Medulla oblongata (tissue), 1 donor: ENCODE measurements around the gene SPINK6.

Experiments used
- DNase-seq: peaks from one replicate; pipeline ENCODE4 v3.0.0-alpha.2; 2015; ENCODE audit errors: extremely low spot score

Gene SPINK6, protein sequence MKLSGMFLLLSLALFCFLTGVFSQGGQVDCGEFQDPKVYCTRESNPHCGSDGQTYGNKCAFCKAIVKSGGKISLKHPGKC

DNA sequence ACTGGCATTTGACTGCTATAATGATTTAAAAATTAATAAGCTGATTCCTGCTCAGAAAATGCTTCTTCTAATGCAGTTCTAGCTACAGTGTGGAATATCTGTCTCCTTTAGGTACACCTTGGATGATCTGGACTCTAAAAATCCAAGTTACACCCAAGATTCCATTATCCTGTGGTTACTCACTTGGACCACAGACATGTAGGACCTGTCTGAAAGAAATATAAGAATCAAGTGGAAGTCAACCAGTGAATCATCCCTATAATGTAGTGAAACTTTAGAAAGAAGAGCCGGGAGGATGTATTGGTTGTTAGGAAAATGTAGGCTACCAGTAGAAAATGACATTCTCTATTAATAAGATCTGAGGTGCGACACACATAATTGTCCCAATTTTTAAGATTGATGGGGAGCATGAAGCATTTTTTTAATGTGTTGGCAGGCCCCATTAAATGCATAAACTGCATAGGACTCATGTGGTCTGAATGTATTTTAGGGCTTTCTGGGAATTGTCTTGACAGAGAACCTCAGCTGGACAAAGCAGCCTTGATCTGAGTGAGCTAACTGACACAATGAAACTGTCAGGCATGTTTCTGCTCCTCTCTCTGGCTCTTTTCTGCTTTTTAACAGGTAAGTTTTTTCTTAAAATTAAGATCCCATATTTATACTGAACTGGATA, at the start of gene SPINK6:
SPINK6 (plus strand) TSS at position 512 of the 673 bp plus-strand sequence; CDS start at position 567, 55 bp downstream.
- DNase-seq = no peak

DNA sequence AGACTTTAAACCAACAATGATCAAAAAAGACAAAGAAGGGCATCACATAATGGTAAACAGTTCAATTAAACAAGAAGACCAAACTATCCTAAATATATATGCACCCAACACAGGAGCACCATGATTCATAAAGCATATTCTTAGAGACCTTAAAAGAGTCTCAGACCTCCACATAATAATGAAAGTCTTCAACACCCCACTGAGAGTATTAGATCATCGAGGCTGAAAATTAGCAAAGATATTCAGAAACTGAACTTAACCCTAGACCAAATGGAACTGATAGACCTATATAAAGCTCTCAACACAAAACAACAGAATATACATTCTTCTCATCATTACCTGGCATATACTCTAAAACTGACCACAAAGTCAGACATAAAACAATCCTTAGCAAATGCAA, 46.2 kb upstream of the SPINK6 start:
- DNase-seq = no peak

DNA sequence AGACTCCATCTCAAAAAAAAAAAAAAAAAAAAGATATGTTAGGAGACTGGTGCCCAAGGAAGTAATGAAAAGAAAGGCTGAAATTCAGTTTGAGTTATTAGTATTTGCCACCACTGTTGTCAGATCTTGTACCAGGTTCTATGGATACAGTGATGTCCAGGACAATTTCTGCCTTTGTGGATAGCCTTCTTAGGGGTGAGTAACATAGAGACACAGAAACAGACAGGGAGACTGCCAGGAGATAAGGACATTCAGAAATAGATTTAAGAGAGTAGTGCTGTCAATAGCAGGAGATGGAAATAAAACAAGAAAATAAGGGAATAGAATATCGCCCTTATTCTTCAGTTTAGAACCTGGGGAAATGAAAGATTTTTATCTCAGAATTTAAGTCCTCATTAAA, 40.8 kb upstream of the SPINK6 start:
- no peak for DNase-seq

DNA sequence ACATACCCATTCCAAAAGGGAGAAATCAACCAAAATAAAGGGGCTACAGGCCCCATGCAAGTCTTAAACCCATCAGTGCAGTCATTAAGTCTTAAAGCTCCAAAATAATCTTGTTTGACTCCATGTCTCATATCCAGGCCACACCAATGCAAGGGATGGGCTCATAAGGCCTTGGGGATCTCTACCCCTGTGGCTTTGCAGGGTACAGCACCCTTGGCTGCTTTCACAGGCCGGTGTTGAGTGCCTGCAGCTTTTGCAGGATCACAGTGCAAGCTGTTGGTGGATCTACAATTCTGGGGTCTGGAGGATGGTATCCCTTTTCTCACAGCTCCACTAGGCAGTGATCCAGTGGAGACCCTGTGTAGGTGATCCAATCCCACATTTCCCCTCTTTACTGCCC, 39.5 kb upstream of the SPINK6 start:
- no peak for DNase-seq

DNA sequence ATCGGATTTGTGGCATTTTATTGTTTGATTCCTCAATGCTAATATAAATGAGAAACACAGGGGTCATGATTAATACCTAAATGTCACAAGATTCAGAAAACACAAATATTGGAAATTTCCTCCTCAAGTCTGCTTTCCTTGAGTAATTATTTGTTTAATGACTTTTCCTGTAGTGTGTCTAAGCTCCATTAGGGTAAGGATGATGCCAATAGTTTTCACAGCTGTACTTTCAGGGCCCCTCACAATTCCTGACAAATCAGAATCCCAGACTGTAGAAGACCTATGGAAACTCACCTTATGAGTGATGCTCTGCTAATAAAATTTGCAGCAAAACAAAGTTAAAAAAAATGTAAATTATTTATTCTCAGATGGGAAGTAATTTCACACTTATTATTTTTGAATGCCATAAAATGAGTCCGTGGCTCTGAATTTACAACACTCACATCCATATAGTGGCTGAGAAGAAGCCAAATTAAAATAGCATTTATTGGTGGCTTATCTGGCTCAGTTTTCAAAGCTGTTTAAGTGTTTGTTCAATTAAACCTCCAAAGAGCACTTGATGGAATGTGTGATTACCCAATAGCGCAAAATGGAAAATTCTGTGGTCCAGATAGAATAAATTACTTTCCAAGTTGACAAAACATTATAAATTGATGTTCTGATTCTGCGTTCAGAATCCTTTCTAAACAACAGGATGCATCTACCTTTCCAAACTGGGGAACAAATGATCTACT, 36.1 kb upstream of the SPINK6 start:
- no peak for DNase-seq

DNA sequence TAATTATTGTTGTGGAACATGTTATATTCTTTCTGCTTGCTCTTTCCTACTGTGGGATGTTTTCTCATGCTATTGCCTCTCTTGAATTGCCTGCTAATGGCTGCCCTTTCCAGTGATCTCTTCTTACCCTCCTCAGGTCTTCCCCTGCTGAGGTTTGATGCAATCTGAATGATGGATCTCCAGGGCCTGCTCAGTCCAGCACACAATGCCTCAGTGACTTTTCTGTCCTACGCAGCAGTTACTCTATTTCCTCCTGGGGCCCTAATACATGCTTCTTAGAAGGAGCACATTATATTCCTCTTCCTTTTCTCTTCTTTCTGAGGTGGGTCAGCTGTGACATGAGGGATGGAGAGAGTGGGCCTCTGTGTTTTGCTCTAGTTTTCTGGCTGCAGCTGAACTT, 34.6 kb upstream of the SPINK6 start, which contains the start of gene SPINK14:
SPINK14 (plus strand) TSS at position 301 of the 400 bp plus-strand sequence. CDS start 1,187 bp downstream, outside the sequence.
- no peak for DNase-seq

DNA sequence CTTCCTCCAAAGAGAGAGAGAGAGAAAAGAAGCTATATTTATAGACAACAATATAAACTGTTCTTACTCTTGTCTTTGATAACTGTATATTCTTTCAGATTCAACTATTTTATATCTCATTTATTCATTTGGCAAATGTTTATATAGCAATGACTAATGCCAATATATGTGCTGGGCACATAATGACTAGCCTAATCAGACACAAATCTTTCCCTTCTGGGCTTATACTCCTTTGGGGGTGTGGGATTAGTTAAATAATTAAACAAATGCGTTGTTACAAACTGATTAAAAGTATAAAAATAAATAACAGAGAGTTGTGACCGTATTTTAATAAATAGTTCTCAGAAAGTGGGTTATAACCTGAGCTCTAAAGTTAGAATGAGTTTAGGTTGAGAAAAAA, 30.5 kb upstream of the SPINK6 start:
- no peak for DNase-seq

DNA sequence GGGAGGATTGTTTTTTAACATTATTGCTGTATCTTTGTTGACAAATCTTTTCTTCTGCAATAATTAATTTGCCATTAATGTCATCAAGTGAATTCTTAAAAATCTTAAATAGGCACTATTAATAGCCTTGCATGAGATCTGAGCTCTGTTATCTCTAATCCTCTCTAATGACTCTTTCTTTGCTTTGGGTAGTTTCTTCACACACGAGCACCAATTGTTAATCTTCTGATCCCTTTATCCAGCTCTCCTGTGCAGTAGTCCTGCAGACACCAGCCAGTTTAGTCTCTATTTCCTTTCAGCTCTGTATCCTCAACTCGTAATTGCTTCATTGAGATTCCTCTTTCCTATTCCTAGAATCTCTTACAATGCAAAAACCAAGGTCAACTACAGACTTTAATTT, 26.4 kb upstream of the SPINK6 start:
- DNase-seq = no peak

DNA sequence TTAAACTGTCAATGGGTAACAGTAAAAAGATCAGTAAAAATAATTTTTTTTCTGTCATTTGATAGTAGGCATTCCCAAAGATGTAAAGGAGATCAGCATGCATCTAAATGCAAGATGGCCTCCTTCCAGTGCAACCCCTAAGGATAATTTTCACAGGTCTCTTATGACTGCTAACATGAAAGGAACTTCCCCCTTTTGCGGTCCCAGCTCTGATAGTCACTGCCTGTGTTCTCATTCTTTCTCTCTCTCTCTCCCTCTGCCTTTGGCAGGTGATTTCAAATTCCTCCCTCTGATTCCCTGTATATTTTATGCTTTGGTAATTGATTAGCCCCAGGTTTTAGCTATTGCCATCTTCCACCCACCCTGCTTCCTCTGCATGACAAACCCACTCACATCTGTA, 25.6 kb upstream of the SPINK6 start:
- no peak for DNase-seq

DNA sequence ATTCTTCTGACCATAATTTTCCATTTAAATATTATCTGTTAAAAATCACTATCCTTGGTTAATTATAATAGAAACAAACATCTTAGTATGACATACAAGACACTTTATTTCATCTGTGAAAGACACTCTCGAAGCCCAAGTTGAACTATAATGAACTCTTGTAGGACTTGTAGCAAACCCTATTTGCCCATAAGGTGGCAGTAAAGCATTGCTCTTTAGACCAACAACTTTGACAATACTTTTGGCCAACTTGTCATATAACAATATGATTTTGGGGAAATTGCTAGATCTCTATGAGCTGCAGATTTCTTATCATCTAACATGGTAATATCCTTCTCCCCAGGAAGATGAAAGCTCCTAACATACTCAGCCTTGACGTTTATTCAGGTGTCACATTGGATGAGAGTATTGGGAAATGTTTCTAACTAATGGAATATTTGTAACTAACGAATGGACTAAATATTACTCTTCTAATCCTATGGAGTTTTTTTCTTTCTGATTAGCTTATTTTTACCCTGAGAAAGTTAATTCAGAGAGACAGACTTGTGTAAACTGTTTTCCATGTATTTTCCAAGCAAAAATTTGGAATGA, 23.5 kb upstream of the SPINK6 start:
- DNase-seq = peak; percentile 75

DNA sequence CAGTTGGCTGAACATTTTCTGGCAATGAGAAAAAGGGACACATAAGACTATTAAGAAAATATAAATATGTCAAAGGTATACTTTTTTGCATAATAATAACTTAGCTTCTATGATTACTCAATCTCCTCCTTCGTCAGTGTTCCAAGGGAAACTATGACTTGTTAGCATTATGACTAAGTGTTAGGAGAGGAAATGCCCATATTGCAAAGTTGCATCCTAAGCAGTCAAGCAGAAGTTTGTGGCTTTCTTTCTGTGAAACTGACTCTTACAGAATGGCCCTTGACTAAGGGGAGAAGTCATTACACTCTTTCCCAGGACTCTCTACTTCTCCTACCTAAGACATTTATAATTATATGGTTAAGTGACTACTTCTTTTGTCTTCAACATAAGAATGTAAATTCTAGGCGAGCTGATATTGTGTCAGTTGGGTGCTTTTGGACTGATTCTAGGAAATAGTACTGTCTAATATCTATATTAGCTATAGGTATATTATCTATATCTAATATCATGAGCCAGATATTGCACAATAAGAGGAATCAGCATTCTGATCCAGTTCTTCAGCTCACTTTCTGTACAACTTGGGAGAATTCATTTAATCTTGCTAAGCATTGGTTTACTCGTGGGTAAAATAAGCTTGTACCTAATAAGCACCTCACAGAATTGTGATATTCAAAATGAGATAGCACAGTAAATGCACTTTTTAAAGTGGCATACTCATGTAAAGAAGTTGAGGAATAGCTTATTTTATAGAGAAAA, 16.4 kb upstream of the SPINK6 start:
- no peak for DNase-seq

DNA sequence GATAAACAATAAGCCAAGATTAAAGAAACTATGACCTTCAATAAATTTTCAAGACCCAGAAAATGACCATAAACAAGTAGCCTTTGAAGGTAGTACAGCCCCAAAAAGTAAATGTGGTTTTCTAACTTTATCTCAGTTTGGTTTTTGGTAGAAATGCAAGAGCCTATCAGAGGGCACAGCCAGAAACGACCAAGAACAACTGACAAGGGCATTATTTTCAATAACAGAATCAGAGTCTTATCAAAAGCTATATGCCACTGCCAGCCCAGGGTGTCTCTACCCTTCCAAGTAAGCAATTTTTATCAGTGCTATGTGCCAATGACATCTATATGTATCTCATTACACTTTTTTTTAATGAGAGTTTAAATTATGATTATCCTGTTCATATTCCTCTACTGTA, 11.8 kb upstream of the SPINK6 start:
- no peak for DNase-seq

DNA sequence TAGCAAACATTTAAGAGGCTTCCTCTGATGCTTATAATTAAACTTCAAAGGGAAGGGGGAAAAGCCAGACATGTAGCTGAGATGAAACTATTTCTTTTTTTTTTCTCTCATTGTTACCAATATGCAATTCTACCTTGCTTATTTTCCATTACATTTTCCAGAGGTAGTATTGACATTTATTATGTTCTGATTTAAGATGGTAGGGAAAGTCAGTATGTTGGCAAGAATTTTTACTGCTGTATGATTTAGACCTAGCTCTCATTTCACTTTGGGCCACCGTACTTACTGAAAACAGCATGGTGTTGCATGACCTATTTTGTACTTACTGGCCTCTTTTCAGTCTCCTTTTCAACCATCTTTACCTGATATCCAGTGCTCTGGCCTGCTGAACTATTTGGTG, 9.6 kb upstream of the SPINK6 start:
- no peak for DNase-seq

DNA sequence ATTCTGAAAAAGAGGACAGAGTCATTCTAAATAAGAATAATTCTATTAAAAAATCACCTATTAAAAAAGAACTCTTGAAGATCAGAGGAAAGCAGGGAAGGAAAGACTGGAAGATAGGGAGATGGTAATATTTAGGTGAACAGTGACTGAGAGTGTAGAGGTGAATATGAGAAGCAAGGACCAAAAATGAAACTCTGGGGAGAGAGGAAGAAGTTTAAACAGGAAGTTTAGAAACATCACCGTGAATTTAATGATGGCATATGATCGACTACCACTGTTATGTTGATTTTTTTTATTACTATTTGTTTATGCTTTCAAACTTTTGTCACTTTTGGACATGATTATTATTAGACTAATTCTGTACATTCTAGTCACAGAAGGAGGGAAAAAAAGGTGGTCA, 1.7 kb upstream of the SPINK6 start:
- DNase-seq = no peak

DNA sequence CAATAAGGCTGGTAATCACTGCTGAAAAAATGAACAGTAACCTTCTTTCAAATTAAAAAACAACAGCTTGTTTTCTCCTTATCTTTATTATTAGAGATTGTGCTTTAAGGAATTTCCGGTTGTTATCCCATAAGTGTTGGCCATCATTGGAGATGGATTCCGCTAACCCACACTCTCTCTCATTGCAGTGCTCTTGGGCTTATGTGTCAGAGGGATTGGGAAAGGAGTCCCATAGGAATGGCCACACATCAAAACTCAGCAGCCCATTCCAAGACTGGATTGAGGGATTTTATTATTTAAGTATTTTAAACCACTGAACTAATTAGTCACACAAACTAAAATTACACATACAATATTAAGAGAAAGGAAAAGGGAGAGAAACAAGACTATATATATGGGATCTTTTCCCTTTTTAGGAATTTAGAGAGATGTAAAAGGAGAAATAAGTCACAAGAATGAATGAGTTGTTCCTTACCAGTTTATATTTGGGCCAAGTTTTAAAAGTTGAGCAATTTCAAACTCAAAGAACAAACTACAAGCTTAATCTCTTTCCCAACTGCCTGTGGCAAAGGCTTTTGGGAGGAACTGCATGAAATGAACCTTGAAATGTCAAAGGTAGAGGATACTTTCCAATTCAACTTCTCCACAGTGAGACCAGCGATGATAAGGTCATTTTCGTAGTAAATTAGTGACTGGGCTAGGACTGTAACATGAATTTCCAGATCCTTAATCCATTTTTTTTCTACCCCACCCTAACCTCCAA, 2.4 kb downstream of the SPINK6 start:
- no peak for DNase-seq

DNA sequence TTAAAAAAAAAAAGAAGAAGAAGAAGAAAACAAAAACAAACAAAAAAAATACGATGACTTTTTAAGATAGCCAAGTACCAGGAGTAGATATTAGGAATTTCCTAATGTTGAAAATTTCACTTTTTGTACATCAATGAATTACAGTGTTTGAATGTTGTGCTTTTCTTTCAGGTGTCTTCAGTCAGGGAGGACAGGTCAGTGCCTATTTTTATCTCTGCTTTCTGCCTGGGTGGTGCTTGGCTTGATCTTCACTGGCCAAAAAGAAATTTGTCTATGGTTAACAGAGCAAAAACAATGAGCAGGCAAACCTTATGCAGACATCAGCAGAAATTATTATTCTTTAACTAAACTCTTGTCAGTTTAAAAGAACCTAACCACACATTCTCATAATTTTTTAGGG, 3.0 kb downstream of the SPINK6 start:
- DNase-seq = no peak

DNA sequence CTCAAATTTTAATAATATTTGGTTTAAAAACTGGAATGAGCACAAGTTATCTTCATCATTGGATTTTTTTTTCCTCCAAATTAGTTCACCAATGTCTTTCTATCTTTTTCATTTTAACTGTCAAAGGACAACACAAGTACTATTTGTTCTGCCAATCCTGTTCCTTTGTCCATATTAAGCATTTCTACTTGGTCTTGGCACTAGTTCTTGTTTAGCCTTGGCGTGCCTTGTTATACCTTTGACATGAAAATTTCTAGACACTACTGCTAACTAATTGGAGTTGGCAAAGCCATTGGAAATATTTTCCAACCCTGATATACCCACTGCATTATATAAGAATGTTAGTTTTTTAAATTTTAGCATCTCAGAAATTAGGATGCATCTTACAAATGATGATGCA, 3.8 kb downstream of the SPINK6 start:
- DNase-seq = no peak

DNA sequence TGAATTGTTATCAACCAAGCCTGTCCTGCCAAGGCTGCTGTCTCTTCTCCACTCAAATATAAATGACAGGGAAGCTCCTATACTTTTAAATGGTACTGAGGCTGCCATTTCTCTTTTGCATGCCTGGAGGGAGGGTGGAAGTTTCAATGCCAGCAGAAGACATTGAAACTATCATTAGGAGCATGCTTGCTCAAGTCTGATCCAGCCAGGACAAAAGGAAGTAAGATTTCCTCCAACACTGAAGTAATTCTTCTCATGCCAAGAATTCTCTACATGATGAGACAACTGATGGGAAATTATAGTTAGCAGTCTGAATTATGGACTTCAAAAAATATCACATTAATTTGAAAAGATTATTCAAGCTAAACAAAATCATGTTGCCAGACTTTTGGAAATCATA, 5.4 kb downstream of the SPINK6 start:
- no peak for DNase-seq

DNA sequence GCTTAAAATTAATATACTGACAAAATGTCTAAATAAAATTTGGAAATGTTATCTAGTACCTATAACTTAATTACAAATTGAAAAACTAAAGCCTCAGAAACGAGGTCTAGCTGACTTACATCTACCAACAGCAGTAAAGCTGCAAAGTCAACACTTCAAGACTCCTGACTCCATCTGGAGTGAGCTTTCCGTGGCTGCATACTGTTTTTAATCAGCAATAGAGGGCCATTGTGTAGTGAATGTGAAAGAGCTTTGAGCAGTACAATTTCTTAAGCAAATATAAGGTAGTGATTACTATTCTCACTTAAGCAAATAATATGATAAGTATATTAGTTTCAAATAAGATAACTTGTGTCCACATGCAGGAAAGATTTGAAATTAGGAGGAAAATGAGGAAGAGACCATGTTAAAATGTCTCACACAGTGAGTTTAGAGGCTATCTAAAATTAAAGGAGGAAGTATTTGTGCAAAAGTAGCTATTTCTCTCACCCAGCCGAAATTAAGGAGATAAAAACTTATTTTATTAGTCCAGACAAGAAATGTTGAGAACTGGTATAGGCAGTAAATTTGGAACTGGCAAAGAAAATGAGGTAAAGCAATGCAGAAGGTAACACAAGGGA, 6.4 kb downstream of the SPINK6 start:
- no peak for DNase-seq

DNA sequence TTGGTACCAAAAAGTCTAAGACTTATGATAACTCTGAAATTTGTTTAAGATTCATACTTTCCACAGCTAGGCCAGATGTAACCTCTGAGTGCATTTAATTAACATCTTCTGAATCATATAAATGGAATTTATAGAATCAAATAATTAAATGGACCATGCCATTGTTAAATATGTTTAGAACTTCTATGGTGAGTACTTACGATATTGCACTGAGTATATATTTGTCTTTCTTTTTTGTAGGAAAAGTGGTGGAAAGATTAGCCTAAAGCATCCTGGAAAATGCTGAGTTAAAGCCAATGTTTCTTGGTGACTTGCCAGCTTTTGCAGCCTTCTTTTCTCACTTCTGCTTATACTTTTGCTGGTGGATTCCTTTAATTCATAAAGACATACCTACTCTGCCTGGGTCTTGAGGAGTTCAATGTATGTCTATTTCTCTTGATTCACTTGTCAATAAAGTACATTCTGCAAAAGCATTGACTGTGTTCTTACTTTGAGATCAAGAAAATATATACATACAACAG, 11.9 kb downstream of the SPINK6 start:
- DNase-seq = peak; percentile 16

DNA sequence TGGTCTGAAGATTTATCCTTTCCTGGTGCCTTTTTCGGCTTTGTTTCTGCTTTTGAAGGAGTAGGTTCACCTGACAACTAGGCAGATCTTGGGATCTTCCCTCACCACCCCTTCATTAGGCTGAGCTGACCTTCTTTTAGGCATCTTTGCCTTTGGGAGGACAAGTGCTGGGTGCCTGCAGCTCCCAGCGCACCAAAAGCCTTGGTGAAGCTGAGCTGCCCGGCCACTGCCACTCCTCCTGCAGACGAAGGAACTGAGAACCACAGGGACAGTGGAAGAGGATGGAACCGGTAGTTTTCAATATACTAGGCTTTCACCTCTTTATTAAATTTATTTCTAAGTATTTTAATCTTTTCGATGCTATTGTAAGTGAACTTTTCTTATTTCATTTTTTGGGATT, 18.7 kb downstream of the SPINK6 start:
- DNase-seq = no peak
